ENCODE measurements around the gene WNK4.

- TF ChIP-seq CTCF (conservative IDR thresholded peaks at IDR 0.05; ENCODE audit: low read depth in 2 of 2) (no peak), EZH2 (IDR thresholded peaks at IDR 0.05; ENCODE audit: low read depth, unreplicated experiment) (no peak)
Observed at GRCh38 chr17:42750739-42751344, 29.6 kb upstream of the WNK4 start.

All from GM23338 (cell line).